Pancreas (tissue), 10 donors: ENCODE results near the gene SPTLC2. TPM values are rescaled to one million over a fixed set of nuclear protein-coding genes. Genes with fewer than 3 reads are reported as not detected.

Source experiments
- ATAC-seq, 4 donors: fragments of 200-7000 bp; cut with Tn5 transposase; one replicate each; pipeline versions ENCODE4 v1.8.0 to v1.9.1; 2020; ENCODE audit warnings: mild to moderate bottlenecking in 4 of 4, moderate library complexity in 4 of 4
- DNase-seq, 6 donors: peaks; one replicate each; pipeline ENCODE4 v3.0.0-alpha.2; 2020
- FAIRE-seq: peaks from 2 replicates; lab custom pipeline; 2012; peaks lifted over from hg19 to GRCh38; lab: Jason Lieb, UNC
- H3K27ac ChIP-seq, 4 donors: fragments of 200-600 bp; sonication (generic); 1 replicate in 3 of 4; 2 replicates in 1 of 4; pipeline versions ENCODE4 v1.5.0 to v1.8.0; 2020
- H3K27me3 ChIP-seq, 4 donors: fragments of 200-600 bp; one replicate each; pipeline ENCODE4 v1.8.0; 2021
- H3K36me3 ChIP-seq, 3 donors: fragments of 200-600 bp; sonication (generic) in 1 of 3; one replicate each; pipeline versions ENCODE4 v1.5.0 to v1.8.0; 2020 to 2021
- H3K4me1 ChIP-seq, 3 donors: fragments of 200-600 bp; one replicate each; pipeline ENCODE4 v1.8.0; 2021
- H3K4me3 ChIP-seq, 4 donors: fragments of 200-600 bp; sonication (generic) in 2 of 4; one replicate each; pipeline versions ENCODE4 v1.5.0 to v1.8.0; 2020 to 2021
- H3K9me3 ChIP-seq, 4 donors: fragments of 200-600 bp; one replicate each; pipeline ENCODE4 v1.8.0; 2021
- CTCF ChIP-seq, 4 donors: fragments of 200-600 bp; sonication (generic) in 3 of 4; IDR thresholded peaks; one replicate each; pipeline versions ENCODE4 v1.5.0 to v1.8.0; 2021; ENCODE audit warnings: antibody characterized with exemption in 4 of 4
- whole genome bisulfite sequencing, 2 donors: extraction: QIAGEN DNeasy Blood & Tissue Kit; methylation state at CpG; one replicate each; pipeline ENCODE4 v1.1.7; 2013; 5-methylcytosine and 5-hydroxymethylcytosine counted together
- intact Hi-C, 3 donors: fragments of 100-400 bp; cut with DNase I; formaldehyde crosslinking; loops; one replicate each; pipeline versions ENCODE4 v1.11.1 to v1.14.2; 2022
- polyA plus RNA-seq, 2 donors: library from polyadenylated mRNA; stranded (reverse); fragments of 200-250 nt; gene quantifications; one replicate each; pipeline ENCODE4 v1.2.3, GENCODE V29; 2013
- total RNA-seq, 6 donors: library from RNA; stranded (reverse); fragmentation: NEBNext Ultra II Directional in 4 of 6; extraction: Animal tissue kit (Norgen Biotek cat#: 25700) in 4 of 6; gene quantifications; one replicate each; pipeline versions ENCODE4 v1.2.1 to v1.2.4, GENCODE V29; 2021 to 2023
- donor health status: healthy with polysubstance abuse.
- donor health status: DM: no; HTN: no; CAD: no; lungs with moderate emphysema.
- donor health status: DM: no; HTN: no; CAD: no.
- donor health status: control.
- donor health status: control.
- donor health status: Bipolar disorder and iron deficiency.
- donor health status: DM: yes; HTN: yes; CAD: no.
- donor health status: DM: no; HTN: no; CAD: no.
- donor health status: DM: no; HTN: no; CAD: no.
- donor health status: DM: yes; HTN: yes; CAD: no.

The SPTLC2 gene
- total and polyA plus RNA-seq, 8 donors, result 3.2 to 19.4 (median 8.7) TPM

GRCh38 chr14:77615361-77616132 is 890 bp downstream of the SPTLC2 start:
- intact Hi-C loops, result no loop called here
- H3K27ac ChIP-seq, result peak overlapping the region; percentile 45 to 82 (median 76)
- peaks cover 0 to 8% (median 0%) of the 10 kb centered on the region in 3 donors for H3K4me1 ChIP-seq
- H3K9me3 ChIP-seq, result no peaks in the 10 kb centered on the region
- WGBS, 2 donors, result 4 to 6% methylated on average over 16 of the region's 16 CpGs
- no peak for DNase-seq
- ATAC-seq, result no peak
- no peak for TF ChIP-seq CTCF (IDR thresholded peaks at IDR 0.05)
- H3K27me3 ChIP-seq, result no peaks in the 10 kb centered on the region
- peak overlapping the region; percentile 71 to 92 (median 82) for H3K4me3 ChIP-seq
- no peaks in the 10 kb centered on the region for H3K36me3 ChIP-seq
- no peak for FAIRE-seq

- no peak overlapping the region for H3K4me3 ChIP-seq
- H3K36me3 ChIP-seq, result no peaks in the 10 kb centered on the region
- TF ChIP-seq CTCF (IDR thresholded peaks at IDR 0.05), result no peak
- no peak for DNase-seq
- no peak for FAIRE-seq
- no peak overlapping the region for H3K27ac ChIP-seq
- H3K27me3 ChIP-seq, result no peaks in the 10 kb centered on the region
- WGBS, 2 donors, result 38 to 41% methylated on average over 1 of the region's 1 CpG
- H3K4me1 ChIP-seq, result peaks cover 0 to 8% (median 0%) of the 10 kb centered on the region in 3 donors
- no peak for ATAC-seq
- intact Hi-C loops, result no loop called here
- no peaks in the 10 kb centered on the region for H3K9me3 ChIP-seq
These were observed 3.2 kb downstream of the SPTLC2 start for GRCh38 chr14:77613201-77613600.

GRCh38 chr14:77612011-77612620 is 4.3 kb downstream of the SPTLC2 start:
- FAIRE-seq (no peak), ATAC-seq (no peak), DNase-seq (no peak)
- H3K36me3 ChIP-seq, result no peaks in the 10 kb centered on the region
- H3K27ac ChIP-seq, result no peak overlapping the region
- H3K9me3 ChIP-seq, result no peaks in the 10 kb centered on the region
- WGBS, 2 donors, result 89 to 90% methylated on average over 2 of the region's 2 CpGs
- TF ChIP-seq CTCF (IDR thresholded peaks at IDR 0.05), result no peak
- intact Hi-C loops, result no loop called here
- peaks cover 0 to 8% (median 0%) of the 10 kb centered on the region in 3 donors for H3K4me1 ChIP-seq
- H3K4me3 ChIP-seq, result no peak overlapping the region
- H3K27me3 ChIP-seq, result no peaks in the 10 kb centered on the region

- no peak for ATAC-seq
- no peaks in the 10 kb centered on the region for H3K36me3 ChIP-seq
- H3K4me3 ChIP-seq, result no peak overlapping the region
- no peak for TF ChIP-seq CTCF (IDR thresholded peaks at IDR 0.05)
- no peak for FAIRE-seq
- no peak overlapping the region for H3K27ac ChIP-seq
- no peak for DNase-seq
- intact Hi-C loops, result no loop called here
- no peaks in the 10 kb centered on the region for H3K27me3 ChIP-seq
- no peaks in the 10 kb centered on the region for H3K9me3 ChIP-seq
- peaks cover 0 to 8% (median 0%) of the 10 kb centered on the region in 3 donors for H3K4me1 ChIP-seq
- WGBS, 2 donors, result 80 to 97% methylated on average over 3 of the region's 3 CpGs
These were observed 5.9 kb downstream of the SPTLC2 start for GRCh38 chr14:77610553-77610952.

GRCh38 chr14:77609922-77610321 is 6.5 kb downstream of the SPTLC2 start:
- H3K9me3 ChIP-seq, result no peaks in the 10 kb centered on the region
- no peak overlapping the region for H3K4me3 ChIP-seq
- DNase-seq (no peak), FAIRE-seq (no peak), ATAC-seq (no peak)
- intact Hi-C loops, result no loop called here
- no peak for TF ChIP-seq CTCF (IDR thresholded peaks at IDR 0.05)
- peaks cover 0 to 5% (median 0%) of the 10 kb centered on the region in 3 donors for H3K4me1 ChIP-seq
- H3K27ac ChIP-seq, result no peak overlapping the region
- 97% methylated on average over 3 of the region's 3 CpGs for WGBS, 2 donors
- H3K27me3 ChIP-seq, result no peaks in the 10 kb centered on the region
- H3K36me3 ChIP-seq, result no peaks in the 10 kb centered on the region
